MM.1S (cell line): ENCODE measurements around the gene DPM1.

ENCODE experiments used
- CTCF ChIP-seq: fragments of 300-600 bp; sonication (generic); IDR thresholded peaks from 2 replicates; pipeline ENCODE4 v1.5.1; 2016; ENCODE audit warnings: antibody characterized with exemption, low read length, mixed read lengths
- EZH2 ChIP-seq: fragments of 300-600 bp; sonication (generic); optimal IDR thresholded peaks from 2 replicates; pipeline ENCODE3; 2017; ENCODE audit warnings: low read depth, mild to moderate bottlenecking, antibody characterized with exemption, low read length, mixed read lengths
- EZH2phosphoT487 ChIP-seq: fragments of 300-600 bp; sonication (generic); IDR thresholded peaks from 2 replicates; pipeline ENCODE4 v1.6.1; 2018; ENCODE audit warnings: antibody characterized with exemption, low read length

GRCh38 chr20:50900261-50900660, 58.1 kb downstream of the DPM1 start:
- TF ChIP-seq CTCF = no peak
- TF ChIP-seq EZH2 = no peak
- TF ChIP-seq EZH2phosphoT487 = no peak
